ENCODE measurements around the gene NOTUM.

The NOTUM gene

GRCh38 chr17:81908793-81909192 lies 52.2 kb downstream of the NOTUM start:
- no peak for DNase-seq

- no peak for DNase-seq
Measured at GRCh38 chr17:81907219-81908145, 53.5 kb downstream of the NOTUM start.

GRCh38 chr17:81906476-81907218 lies 54.3 kb downstream of the NOTUM start:
- DNase-seq = no peak

GRCh38 chr17:81905993-81906392 lies 55.0 kb downstream of the NOTUM start:
- DNase-seq = no peak

DNA sequence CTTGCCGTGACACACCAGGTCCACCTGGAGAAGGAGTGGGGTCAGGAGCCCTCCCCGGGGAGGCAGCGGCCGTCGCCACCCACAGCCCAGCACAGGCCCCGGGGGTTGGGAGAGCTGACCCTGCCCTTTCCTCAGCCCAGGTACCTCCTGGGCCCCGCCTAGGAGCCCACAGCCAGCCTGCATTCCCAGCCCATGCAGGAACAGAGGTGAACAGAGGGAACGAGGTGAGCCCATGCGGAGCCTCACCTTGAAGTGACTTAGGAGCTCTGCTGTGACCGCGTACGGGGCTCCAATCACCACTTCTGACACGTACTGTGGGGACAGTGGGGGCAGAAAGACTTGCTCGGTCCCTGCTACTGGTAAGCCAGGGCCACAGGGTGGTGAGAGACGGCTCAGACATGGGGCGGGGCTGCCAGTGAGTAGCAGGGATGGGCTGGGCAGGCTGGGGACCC lies 55.5 kb downstream of the NOTUM start:
- no peak for DNase-seq

DNA sequence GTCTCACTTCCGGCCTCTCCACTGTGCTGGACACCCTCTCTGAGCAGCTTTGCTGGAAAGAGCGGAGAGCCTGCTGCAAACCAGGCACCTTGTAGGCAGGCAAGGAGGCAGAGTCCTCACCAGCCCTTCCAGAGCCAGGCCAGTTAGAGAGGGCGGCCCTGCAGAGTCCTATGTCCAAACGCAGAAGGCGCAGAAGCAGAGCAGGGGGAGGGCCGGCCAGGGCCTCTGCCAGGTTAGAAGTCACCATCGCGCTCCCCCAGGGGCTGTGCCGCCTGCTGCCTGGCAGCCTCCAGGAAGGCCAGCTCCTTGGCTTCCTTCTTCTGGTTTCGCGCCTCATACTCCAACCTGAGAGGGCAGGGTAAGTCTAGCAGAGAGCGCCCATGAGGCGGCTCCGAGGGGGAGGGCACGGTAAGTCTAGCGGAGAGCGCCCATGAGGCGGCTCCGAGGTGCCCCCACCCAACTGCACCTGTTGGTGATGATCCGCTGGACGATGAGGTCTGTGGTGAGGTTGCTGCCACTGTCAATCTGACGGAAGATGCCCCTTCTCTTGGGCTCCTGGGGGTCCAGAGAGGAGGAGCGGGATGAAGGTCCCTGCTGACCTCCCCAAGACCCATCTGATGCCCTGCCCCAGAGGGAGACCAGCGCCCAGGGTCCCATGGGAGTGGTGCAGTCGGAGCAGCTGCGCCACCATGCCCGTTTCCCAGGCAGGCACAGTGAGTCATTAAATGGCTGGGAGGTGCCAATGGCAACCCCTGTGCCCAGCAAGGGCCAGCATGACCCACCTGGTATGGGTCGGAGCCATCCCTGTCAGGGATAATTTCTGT lies 56.2 kb downstream of the NOTUM start:
- no peak for DNase-seq

- DNase-seq = no peak
Measured at GRCh38 chr17:81903896-81904599, 56.9 kb downstream of the NOTUM start.

DNA sequence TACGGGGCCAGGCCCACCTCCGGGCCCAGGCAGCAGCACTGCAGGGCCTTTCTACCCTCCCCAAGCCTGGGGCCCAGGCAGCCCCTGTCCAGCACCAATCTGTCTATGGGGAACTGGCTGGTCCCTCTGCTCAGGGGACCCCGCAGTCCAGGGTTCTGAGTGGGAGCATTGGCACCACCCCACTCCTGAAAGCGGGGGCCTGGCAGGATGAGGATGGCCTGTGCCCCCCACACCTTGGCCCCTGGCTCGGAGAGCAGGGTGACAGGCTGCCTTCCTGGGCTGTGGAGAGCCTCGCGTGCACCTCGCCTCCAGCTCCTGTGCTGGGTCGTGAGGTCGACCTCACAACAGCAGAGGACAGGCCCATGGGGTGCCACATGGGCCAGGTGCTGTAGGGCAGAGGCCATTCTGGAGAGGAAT lies 57.6 kb downstream of the NOTUM start:
- no peak for DNase-seq

DNA sequence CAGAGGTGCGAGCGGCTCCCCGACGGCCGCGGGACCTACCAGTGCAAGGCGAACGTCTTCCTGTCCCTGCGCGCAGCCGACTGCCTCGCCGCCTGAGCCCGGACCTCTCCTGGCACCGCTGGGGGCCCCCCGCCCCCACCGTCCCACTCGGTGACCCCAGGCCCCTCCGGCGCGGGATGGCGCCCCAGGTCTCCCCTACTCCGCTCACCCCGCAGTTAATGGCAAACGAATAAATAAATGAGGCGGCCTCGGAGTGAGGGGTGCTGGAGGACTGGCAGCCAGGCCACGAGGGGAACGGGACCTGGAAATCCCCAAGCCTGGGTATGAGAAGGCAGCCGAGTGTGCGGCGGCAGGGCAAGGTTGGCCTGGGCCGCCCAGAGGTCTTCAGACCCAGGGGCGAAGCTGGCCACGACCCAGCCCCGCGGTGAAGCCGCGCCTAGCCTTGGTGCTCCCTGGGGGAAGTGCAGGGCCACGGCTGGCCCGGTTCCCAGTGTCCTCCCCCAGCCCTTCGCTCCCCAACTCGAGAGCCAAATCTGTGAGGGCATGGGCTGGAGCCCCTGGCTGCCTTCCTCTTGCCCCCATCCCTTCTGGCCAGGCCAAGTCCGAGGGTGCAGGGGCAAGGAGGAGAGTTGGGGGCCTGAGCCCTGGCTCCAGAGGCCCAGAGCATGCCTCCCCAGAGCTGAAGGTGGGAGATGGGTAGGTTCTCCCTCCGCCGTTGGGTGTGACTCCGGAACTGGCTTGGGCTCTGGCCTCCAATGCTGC lies 58.2 kb downstream of the NOTUM start:
- DNase-seq = no peak

Data from midbrain (tissue), 1 donor.